ENCODE results near the gene YIPF7.

YIPF7 gene

DNA sequence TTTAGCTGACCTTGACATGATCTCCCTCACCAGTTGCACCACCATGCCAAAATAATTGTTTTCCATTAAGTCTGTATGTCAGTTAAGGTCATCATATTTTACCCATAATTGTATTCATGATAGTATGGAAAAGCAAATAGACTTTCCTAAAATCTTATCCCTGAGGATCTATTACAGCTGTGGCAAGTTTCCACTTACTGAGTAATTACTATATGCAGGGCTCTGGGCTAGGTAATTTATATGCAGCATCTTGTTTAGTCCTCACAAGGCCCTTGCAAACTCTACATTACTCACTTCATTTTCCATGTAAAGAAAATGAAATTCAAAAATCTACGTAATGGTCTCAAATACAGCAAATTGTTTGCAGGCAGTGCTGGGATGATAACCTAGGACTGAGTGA, 34.8 kb downstream of the YIPF7 start:
- H3K4me1 ChIP-seq (ENCODE audit: insufficient read depth, low read length), result no peaks in the 10 kb centered on the region
- H3K27me3 ChIP-seq (ENCODE audit: control insufficient read depth in 1 of 2, insufficient read depth in 2 of 2, low read length in 2 of 2), result no peaks in the 10 kb centered on the region

DNA sequence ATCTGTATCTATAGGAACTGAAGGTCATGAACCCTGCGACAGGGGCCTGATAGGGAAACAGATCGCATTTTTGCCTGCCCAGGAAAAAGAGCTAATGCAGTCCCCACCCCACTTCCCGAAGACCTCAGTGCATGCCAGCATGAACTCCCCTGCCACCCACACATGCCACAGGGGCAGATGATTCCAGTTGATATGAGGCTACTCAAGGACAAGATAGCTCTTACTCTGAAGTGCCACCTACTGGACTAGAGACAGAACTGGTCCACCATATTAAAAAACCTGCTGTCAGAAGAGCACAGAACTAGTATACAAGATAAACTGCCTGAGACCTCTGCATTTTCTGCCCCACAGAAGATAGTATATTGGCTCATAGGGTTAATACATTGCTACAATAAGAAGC, 68.0 kb downstream of the YIPF7 start:
- Histone ChIP-seq H3K27me3 (ENCODE audit: control insufficient read depth in 1 of 2, insufficient read depth in 2 of 2, low read length in 2 of 2) (no peaks in the 10 kb centered on the region), H3K27ac (ENCODE audit: low read depth, low read length) (no peak overlapping the region), H3K4me3 (ENCODE audit: low read depth in 1 of 2, low read length in 2 of 2) (no peak overlapping the region), H3K4me1 (ENCODE audit: insufficient read depth, low read length) (no peaks in the 10 kb centered on the region), H3K9ac (ENCODE audit: low read length) (no peak overlapping the region), H3K9me3 (ENCODE audit: low read length) (no peaks in the 10 kb centered on the region), H3K36me3 (ENCODE audit: insufficient read depth, low read length) (no peaks in the 10 kb centered on the region)

More for the DNA sequence above, 34.8 kb downstream of the YIPF7 start:
- Histone ChIP-seq H3K9me3 (ENCODE audit: low read length) (no peaks in the 10 kb centered on the region), H3K36me3 (ENCODE audit: insufficient read depth, low read length) (no peaks in the 10 kb centered on the region), H3K4me3 (ENCODE audit: low read depth in 1 of 2, low read length in 2 of 2) (no peak overlapping the region), H3K27ac (ENCODE audit: low read depth, low read length) (no peak overlapping the region), H3K9ac (ENCODE audit: low read length) (no peak overlapping the region)

DNA sequence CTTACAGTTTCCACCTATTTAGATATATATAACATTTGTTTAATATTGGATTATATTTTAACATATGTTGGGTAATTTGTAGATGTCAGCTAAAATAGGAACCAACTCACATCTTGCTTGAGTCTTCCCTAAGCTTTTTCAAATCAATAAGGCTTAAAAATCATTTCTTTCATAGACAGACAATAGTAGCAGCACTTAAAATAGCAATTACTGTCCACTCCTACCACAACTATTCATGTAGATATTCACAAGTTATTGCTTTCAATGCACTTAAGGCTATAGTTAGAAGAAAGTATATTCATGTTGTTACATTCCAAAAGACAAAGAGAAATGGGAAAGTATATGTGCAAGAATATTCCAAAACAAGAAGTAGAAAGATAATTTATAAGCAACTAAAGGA, 71.2 kb downstream of the YIPF7 start:
- Histone ChIP-seq H3K36me3 (ENCODE audit: insufficient read depth, low read length) (no peaks in the 10 kb centered on the region), H3K27ac (ENCODE audit: low read depth, low read length) (no peak overlapping the region), H3K27me3 (ENCODE audit: control insufficient read depth in 1 of 2, insufficient read depth in 2 of 2, low read length in 2 of 2) (no peaks in the 10 kb centered on the region), H3K4me3 (ENCODE audit: low read depth in 1 of 2, low read length in 2 of 2) (no peak overlapping the region), H3K9ac (ENCODE audit: low read length) (no peak overlapping the region), H3K9me3 (ENCODE audit: low read length) (no peaks in the 10 kb centered on the region), H3K4me1 (ENCODE audit: insufficient read depth, low read length) (no peaks in the 10 kb centered on the region)

DNA sequence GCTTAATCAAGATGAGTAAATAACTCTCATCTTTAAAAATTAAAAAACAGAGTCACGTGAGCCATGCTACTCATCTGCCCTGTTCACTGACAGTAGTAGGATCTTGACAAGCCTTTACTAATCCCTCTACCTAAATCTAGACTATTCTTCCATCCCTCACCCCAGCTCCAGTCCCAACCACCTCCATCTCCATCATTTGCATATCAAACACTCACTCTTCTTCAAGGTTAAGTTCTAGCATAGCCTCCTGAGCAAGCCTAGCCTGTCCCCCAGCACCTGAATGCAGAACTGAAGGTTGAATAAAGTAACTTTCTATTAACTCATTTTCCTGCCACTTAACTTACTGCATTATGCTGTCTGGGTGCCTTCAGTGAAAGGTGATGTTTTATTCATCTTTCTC, 72.5 kb downstream of the YIPF7 start:
- no peak overlapping the region for H3K4me3 ChIP-seq (ENCODE audit: low read depth in 1 of 2, low read length in 2 of 2)
- H3K9ac ChIP-seq (ENCODE audit: low read length), result no peak overlapping the region
- no peaks in the 10 kb centered on the region for H3K27me3 ChIP-seq (ENCODE audit: control insufficient read depth in 1 of 2, insufficient read depth in 2 of 2, low read length in 2 of 2)
- H3K9me3 ChIP-seq (ENCODE audit: low read length), result no peaks in the 10 kb centered on the region
- no peaks in the 10 kb centered on the region for H3K4me1 ChIP-seq (ENCODE audit: insufficient read depth, low read length)
- no peak overlapping the region for H3K27ac ChIP-seq (ENCODE audit: low read depth, low read length)
- no peaks in the 10 kb centered on the region for H3K36me3 ChIP-seq (ENCODE audit: insufficient read depth, low read length)
